Mammary epithelial cell (primary cell): ENCODE measurements around the gene CPXM2.

ENCODE experiments used
- CTCF ChIP-seq, 2 donors: IDR thresholded peaks in 1 of 2; conservative IDR thresholded peaks in 1 of 2; 2 replicates each; pipeline ENCODE4 v1.5.1; 2011 to 2012; ENCODE audit warnings: inconsistent platforms in 2 of 2, low read length in 2 of 2, mild to moderate bottlenecking in 2 of 2, control low read depth in 1 of 2, low read depth in 1 of 2; ENCODE audit not compliant: insufficient read depth in 1 of 2; ENCODE audit errors: extremely low read depth in 1 of 2
- EZH2 ChIP-seq: IDR thresholded peaks from 2 replicates; pipeline ENCODE4 v1.6.1; 2012; ENCODE audit warnings: low read length, inconsistent platforms, borderline replicate concordance

- TF ChIP-seq EZH2 (no peak), CTCF (conservative IDR thresholded peaks at IDR 0.05 in 1 of 2, IDR thresholded peaks at IDR 0.05 in 1 of 2; ENCODE audit: extremely low read depth in 1 of 2, insufficient read depth in 1 of 2, low read depth in 1 of 2, low read length in 2 of 2) (no peak)
Measured at GRCh38 chr10:123855008-123855684, 36.5 kb downstream of the CPXM2 start.
